Stomach (tissue), 9 donors: ENCODE measurements around the gene ZBTB45. TPM values are rescaled to one million over a fixed set of nuclear protein-coding genes. Genes with fewer than 3 reads are reported as not detected.

Experiments
- DNase-seq, 2 donors: peaks; one replicate each; pipeline versions ENCODE4 v3.0.0 to v3.0.0-alpha.2; 2013 to 2019
- H3K27ac ChIP-seq, 5 donors: fragments of 200-600 bp in 4 of 5; sonication (generic) in 4 of 5; one replicate each; pipeline ENCODE4 v1.5.1; 2013 to 2019; ENCODE audit warnings: mild to moderate bottlenecking in 1 of 5, moderate library complexity in 1 of 5
- H3K27me3 ChIP-seq, 3 donors: fragments of 200-600 bp; sonication (generic); one replicate each; pipeline ENCODE4 v1.5.1; 2017 to 2019; ENCODE audit warnings: mixed run types in 1 of 3
- H3K36me3 ChIP-seq, 4 donors: fragments of 200-600 bp; sonication (generic); 1 replicate in 3 of 4; 2 replicates in 1 of 4; pipeline ENCODE4 v1.5.1; 2016 to 2019
- H3K4me1 ChIP-seq, 4 donors: fragments of 200-600 bp; sonication (generic); one replicate each; pipeline ENCODE4 v1.5.1; 2016 to 2019
- H3K4me3 ChIP-seq, 4 donors: fragments of 200-600 bp; sonication (generic) in 3 of 4; one replicate each; pipeline ENCODE4 v1.5.1; 2016 to 2019; ENCODE audit warnings: mild to moderate bottlenecking in 1 of 4
- H3K9me3 ChIP-seq, 4 donors: fragments of 200-600 bp; sonication (generic); one replicate each; pipeline ENCODE4 v1.5.1; 2016 to 2019
- EP300 ChIP-seq: sonication (generic); formaldehyde crosslinking; IDR thresholded peaks from one replicate; pipeline ENCODE4 v1.6.1; 2017; ENCODE audit warnings: antibody characterized with exemption
- POLR2A ChIP-seq, 4 donors: fragments of 450-650 bp; IDR thresholded peaks; one replicate each; pipeline ENCODE4 v1.6.1; 2016; ENCODE audit warnings: antibody characterized with exemption in 4 of 4, control low read depth in 2 of 4, mild to moderate bottlenecking in 1 of 4, moderate library complexity in 1 of 4
- POLR2AphosphoS5 ChIP-seq, 3 donors: sonication (generic); formaldehyde crosslinking; IDR thresholded peaks; one replicate each; pipeline ENCODE4 v1.6.1; 2016; ENCODE audit warnings: antibody characterized with exemption in 3 of 3
- WGBS, 5 donors: extraction: QIAGEN DNeasy Blood & Tissue Kit in 3 of 5; methylation state at CpG; one replicate each; pipeline versions ENCODE4 v1.1.5 to v1.1.7; 2013 to 2018; 5-methylcytosine and 5-hydroxymethylcytosine counted together
- intact Hi-C: fragments of 100-400 bp; cut with DNase I; formaldehyde crosslinking; loops from one replicate; pipeline ENCODE4 v1.15.1; 2023; ENCODE audit warnings: low total_unique reads
- polyA plus RNA-seq, 3 donors: library from polyadenylated mRNA; stranded (reverse); fragments of 200-250 nt; gene quantifications; one replicate each; pipeline ENCODE4 v1.2.3, GENCODE V29; 2013
- total RNA-seq, 5 donors: library from RNA; depleted of rRNA; stranded (reverse); fragments of >200 nt; gene quantifications; one replicate each; pipeline versions ENCODE4 v1.1.0 to v1.2.3, GENCODE V29; 2014 to 2016
- TF ChIP-seq, protein P1 (sequence below), 7 experiments: fragments of 450-650 bp in 4 of 7; fragments of 200-600 bp in 3 of 7; sonication (generic) in 3 of 7; IDR thresholded peaks; one replicate each; pipeline ENCODE4 v1.5.1; 2016 to 2019; ENCODE audit warnings: antibody characterized with exemption in 7 of 7, control low read depth in 2 of 7, mild to moderate bottlenecking in 1 of 7
- donor health status: healthy with polysubstance abuse.
- donor health status: Bipolar disorder and iron deficiency.
- donor health status: healthy.

The ZBTB45 gene
- total and polyA plus RNA-seq, 8 donors = 2.4 to 49.0 (median 8.2) TPM; not detected in 1

DNA sequence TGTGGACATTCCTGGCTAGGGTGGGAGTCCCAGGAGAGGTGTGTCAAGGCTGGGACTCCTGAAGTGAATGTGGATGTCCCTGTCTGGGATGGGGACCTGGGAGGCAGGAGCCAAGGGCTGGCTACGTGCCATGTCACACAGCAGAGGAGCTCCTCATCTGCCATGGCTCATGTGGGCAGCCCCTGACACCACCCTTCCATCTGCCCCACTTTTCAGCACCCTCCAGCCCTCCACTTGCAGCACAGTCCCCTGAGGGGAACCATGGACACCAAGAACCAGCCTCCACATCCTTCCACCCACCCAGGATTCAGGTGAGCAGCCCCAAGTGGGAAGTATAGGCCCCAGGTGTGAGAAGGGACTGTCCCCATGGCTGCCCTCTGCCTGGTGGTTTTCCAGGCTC, 41.7 kb downstream of the ZBTB45 start:
- TF ChIP-seq EP300 (no peak), POLR2AphosphoS5 (IDR thresholded peaks at IDR 0.05) (no peak), POLR2A (IDR thresholded peaks at IDR 0.05) (no peak)
- TF ChIP-seq, protein P1, sequence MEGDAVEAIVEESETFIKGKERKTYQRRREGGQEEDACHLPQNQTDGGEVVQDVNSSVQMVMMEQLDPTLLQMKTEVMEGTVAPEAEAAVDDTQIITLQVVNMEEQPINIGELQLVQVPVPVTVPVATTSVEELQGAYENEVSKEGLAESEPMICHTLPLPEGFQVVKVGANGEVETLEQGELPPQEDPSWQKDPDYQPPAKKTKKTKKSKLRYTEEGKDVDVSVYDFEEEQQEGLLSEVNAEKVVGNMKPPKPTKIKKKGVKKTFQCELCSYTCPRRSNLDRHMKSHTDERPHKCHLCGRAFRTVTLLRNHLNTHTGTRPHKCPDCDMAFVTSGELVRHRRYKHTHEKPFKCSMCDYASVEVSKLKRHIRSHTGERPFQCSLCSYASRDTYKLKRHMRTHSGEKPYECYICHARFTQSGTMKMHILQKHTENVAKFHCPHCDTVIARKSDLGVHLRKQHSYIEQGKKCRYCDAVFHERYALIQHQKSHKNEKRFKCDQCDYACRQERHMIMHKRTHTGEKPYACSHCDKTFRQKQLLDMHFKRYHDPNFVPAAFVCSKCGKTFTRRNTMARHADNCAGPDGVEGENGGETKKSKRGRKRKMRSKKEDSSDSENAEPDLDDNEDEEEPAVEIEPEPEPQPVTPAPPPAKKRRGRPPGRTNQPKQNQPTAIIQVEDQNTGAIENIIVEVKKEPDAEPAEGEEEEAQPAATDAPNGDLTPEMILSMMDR (IDR thresholded peaks at IDR 0.05) = no peak
- DNase-seq = no peak
- Histone ChIP-seq H3K4me1 (peaks cover 18 to 31% (median 23%) of the 10 kb centered on the region in 4 donors), H3K9me3 (no peaks in the 10 kb centered on the region), H3K4me3 (no peak overlapping the region), H3K27me3 (no peaks in the 10 kb centered on the region), H3K27ac (peak overlapping the region in 2 of 5 donors; percentile 87 to 93), H3K36me3 (peaks cover 9 to 57% (median 47%) of the 10 kb centered on the region in 4 donors)
- WGBS, 5 donors = 92 to 100% (median 100%) methylated on average over 1 of the region's 1 CpG
- intact Hi-C loops = no loop called here

DNA sequence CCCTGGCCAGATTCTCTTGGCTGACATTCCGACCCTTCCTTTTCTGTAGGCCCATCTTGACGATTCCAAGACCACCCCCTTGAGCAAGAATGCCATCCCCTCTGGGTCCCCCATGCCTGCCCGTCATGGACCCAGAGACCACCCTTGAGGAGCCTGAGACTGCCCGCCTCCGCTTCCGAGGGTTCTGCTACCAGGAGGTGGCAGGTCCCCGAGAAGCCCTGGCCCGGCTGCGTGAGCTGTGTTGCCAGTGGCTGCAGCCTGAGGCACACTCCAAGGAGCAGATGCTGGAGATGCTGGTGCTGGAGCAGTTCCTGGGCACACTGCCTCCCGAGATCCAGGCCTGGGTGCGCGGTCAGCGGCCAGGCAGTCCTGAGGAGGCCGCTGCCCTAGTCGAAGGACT, 42.5 kb downstream of the ZBTB45 start:
- peak overlapping the region in 3 of 4 donors; percentile 53 to 72 (median 66) for H3K4me3 ChIP-seq

DNA sequence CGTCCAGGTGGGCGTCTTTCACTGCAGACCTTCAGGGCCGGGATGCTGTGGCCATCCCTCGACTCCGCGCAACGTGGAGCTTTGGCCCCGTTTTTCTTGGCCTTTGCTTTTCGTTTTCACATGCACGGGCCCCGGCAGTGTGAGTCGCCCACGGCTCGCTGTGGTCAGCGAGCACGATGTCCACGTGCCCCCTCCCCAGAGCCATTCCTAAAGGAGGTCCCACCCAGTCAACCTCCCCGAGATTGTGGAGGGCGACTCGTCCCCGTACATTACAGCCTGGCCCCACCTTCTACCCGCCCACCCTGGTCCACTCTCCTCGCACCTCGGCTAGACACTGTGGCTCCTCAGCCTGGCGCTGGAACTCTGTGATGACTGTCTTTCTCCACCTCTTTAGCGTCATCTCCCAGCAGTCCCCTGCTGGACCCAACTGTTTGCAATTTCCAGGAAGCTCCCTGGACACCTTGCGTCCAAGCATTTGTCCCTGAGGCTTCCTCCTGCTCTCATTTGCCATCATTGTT, 43.1 kb downstream of the ZBTB45 start:
- 1 to 3% (median 2%) methylated on average over 21 to 27 of the region's 27 CpGs for WGBS, 5 donors
- H3K27ac ChIP-seq = peak overlapping the region; percentile 86 to 93 (median 90)
- H3K9me3 ChIP-seq = no peaks in the 10 kb centered on the region
- peak in 1 of 2 donors; percentile 54 for DNase-seq
- intact Hi-C loops = no loop called here
- H3K36me3 ChIP-seq = peaks cover 22 to 62% (median 56%) of the 10 kb centered on the region in 4 donors
- peaks cover 18 to 31% (median 23%) of the 10 kb centered on the region in 4 donors for H3K4me1 ChIP-seq
- TF ChIP-seq POLR2AphosphoS5 (IDR thresholded peaks at IDR 0.05) = no peak
- peak overlapping the region; percentile 53 to 72 (median 62) for H3K4me3 ChIP-seq
- H3K27me3 ChIP-seq = no peaks in the 10 kb centered on the region

More for the DNA sequence above, 42.5 kb downstream of the ZBTB45 start:
- Histone ChIP-seq H3K36me3 (peaks cover 16 to 62% (median 52%) of the 10 kb centered on the region in 4 donors), H3K27ac (peak overlapping the region in 4 of 5 donors; percentile 87 to 93 (median 91)), H3K27me3 (no peaks in the 10 kb centered on the region), H3K4me1 (peaks cover 18 to 31% (median 23%) of the 10 kb centered on the region in 4 donors), H3K9me3 (no peaks in the 10 kb centered on the region)
- intact Hi-C loops = no loop called here
- DNase-seq = no peak
- WGBS, 5 donors = 84 to 94% (median 89%) methylated on average over 9 to 15 of the region's 15 CpGs
- TF ChIP-seq POLR2A (IDR thresholded peaks at IDR 0.05) = no peak
- TF ChIP-seq POLR2AphosphoS5 (IDR thresholded peaks at IDR 0.05) = no peak
- no peak for TF ChIP-seq EP300
- TF ChIP-seq, protein P1 (IDR thresholded peaks at IDR 0.05) = no peak

DNA sequence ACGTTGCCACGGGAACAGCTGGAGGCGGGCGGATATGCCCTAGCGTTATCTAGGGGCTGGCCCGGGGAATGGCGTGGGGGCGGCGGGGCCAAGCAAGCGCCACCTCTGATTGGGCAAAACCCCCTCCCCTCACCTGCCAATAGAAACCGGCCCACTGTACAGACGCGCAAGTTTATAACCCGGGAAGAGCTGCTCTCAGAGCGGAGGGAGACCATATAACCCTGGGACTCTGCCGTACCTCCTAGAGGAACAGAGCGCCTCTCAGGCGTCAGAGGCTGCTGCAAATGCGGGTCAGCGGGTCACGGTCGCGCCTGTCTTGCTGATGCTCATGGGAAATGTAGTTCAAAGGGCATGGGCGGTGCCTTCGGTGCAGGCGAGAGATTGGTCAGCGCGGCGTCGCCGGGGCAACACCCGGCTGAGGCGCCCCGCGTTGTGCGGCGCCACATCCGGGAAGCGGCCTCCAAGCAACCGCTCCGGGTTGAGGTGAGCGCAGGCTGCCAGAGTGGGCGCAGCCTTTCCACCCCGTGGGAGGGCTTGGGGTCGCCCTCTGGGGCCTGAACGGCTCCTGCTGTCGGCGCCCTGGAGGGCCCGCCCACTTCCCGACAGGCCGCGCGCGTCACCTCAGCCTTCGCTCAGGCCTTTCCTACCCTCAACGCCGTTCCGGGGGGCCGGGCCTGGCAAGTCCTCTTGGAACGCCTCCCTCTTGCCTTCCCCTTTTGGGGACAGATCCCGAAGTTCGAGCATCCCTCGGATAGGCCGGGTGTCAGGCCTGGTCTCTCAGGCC, 43.7 kb downstream of the ZBTB45 start, which contains the start of gene ZNF446:
Gene ZNF446 (plus strand): TSS at position 639 of the 784 bp plus-strand sequence. CDS start 867 bp downstream, outside the sequence.
- H3K4me3 ChIP-seq = peak within 1 kb of the TSS; percentile 53 to 72 (median 62)
- peak; percentile 97 to 99 for DNase-seq
- peaks cover 24 to 61% (median 54%) of the 10 kb centered on the region in 4 donors for H3K36me3 ChIP-seq
- TF ChIP-seq EP300 = peak; percentile 2
- TF ChIP-seq POLR2A (IDR thresholded peaks at IDR 0.05) = no peak
- TF ChIP-seq POLR2AphosphoS5 (IDR thresholded peaks at IDR 0.05) = peak; percentile 35 to 89 (median 67)
- TF ChIP-seq, protein P1 (IDR thresholded peaks at IDR 0.05) = no peak
- WGBS, 5 donors = 0 to 2% (median 0%) methylated on average over 8 to 64 of the region's 64 CpGs
- peaks cover 18 to 31% (median 23%) of the 10 kb centered on the region in 4 donors for H3K4me1 ChIP-seq
- H3K27ac ChIP-seq = peak within 1 kb of the TSS; percentile 86 to 93 (median 90)
- intact Hi-C loops = no loop called here
- H3K9me3 ChIP-seq = no peaks in the 10 kb centered on the region
- no peaks in the 10 kb centered on the region for H3K27me3 ChIP-seq
